Left ventricle myocardium inferior (tissue), 1 donor: Measurements from ENCODE around the gene PPP2R3B. TPM values are rescaled to one million over a fixed set of nuclear protein-coding genes. Genes with fewer than 3 reads are reported as not detected.

Source experiments
- DNase-seq: peaks from one replicate; pipeline ENCODE4 v3.0.0-alpha.2; 2020
- H3K27ac ChIP-seq: fragments of 200-600 bp; replicated peaks from 2 replicates; pipeline ENCODE4 v1.8.0; 2021
- H3K27me3 ChIP-seq: fragments of 200-600 bp; 2 replicates; pipeline ENCODE4 v1.8.0; 2021; ENCODE audit warnings: low read depth
- H3K36me3 ChIP-seq: fragments of 200-600 bp; 2 replicates; pipeline ENCODE4 v1.8.0; 2021
- H3K4me1 ChIP-seq: fragments of 200-600 bp; 2 replicates; pipeline ENCODE4 v1.8.0; 2021
- H3K4me3 ChIP-seq: fragments of 200-600 bp; 2 replicates; pipeline ENCODE4 v1.8.0; 2021; ENCODE audit warnings: mild to moderate bottlenecking, moderate library complexity
- H3K9me3 ChIP-seq: fragments of 200-600 bp; replicated peaks from 2 replicates; pipeline ENCODE4 v1.8.0; 2021
- CTCF ChIP-seq: fragments of 200-600 bp; IDR thresholded peaks from 2 replicates; pipeline ENCODE4 v1.8.0; 2021; ENCODE audit warnings: antibody characterized with exemption, mild to moderate bottlenecking, borderline replicate concordance
- intact Hi-C: fragments of 100-400 bp; cut with micrococcal nuclease; formaldehyde crosslinking; loops from one replicate; pipeline ENCODE4 v1.11.0; 2022
- total RNA-seq: library from RNA; stranded (reverse); fragmentation: NEBNext Ultra II Directional; extraction: Animal tissue kit (Norgen Biotek cat#: 25700); gene quantifications from one replicate; pipeline ENCODE4 v1.2.1, GENCODE V29; 2021
- donor health status: DM: no; HTN: yes; CAD: no; lungs with severe emphysema.

PPP2R3B gene
- total RNA-seq, 1 donor from 2014 or later, result 170 TPM

- Histone ChIP-seq H3K9me3 (no peaks in the 10 kb centered on the region), H3K27me3 (peaks cover 12% of the 10 kb centered on the region), H3K4me3 (no peak overlapping the region), H3K27ac (no peak overlapping the region), H3K4me1 (peaks cover 12% of the 10 kb centered on the region), H3K36me3 (peaks cover 56% of the 10 kb centered on the region)
- no peak for DNase-seq
- intact Hi-C loops, result no loop called here
- TF ChIP-seq CTCF, result no peak
Observed at GRCh38 chrX:335758-336155, 51.0 kb downstream of the PPP2R3B start.

- Histone ChIP-seq H3K27ac (no peak overlapping the region), H3K27me3 (peaks cover 18% of the 10 kb centered on the region), H3K4me1 (peaks cover 16% of the 10 kb centered on the region), H3K9me3 (no peaks in the 10 kb centered on the region), H3K36me3 (peaks cover 56% of the 10 kb centered on the region), H3K4me3 (no peak overlapping the region)
- peak; percentile 10 for DNase-seq
- TF ChIP-seq CTCF, result no peak
- intact Hi-C loops, result no loop called here
Observed at GRCh38 chrX:334971-335757, 51.5 kb downstream of the PPP2R3B start.

GRCh38 chrX:334331-334891, 52.3 kb downstream of the PPP2R3B start:
- H3K27ac ChIP-seq, result no peak overlapping the region
- peaks cover 19% of the 10 kb centered on the region for H3K27me3 ChIP-seq
- TF ChIP-seq CTCF, result no peak
- no peak overlapping the region for H3K4me3 ChIP-seq
- H3K4me1 ChIP-seq, result peaks cover 16% of the 10 kb centered on the region
- H3K9me3 ChIP-seq, result no peaks in the 10 kb centered on the region
- peak; percentile 16 for DNase-seq
- intact Hi-C loops, result no loop called here
- peaks cover 56% of the 10 kb centered on the region for H3K36me3 ChIP-seq

GRCh38 chrX:333611-334311, 52.9 kb downstream of the PPP2R3B start:
- Histone ChIP-seq H3K4me1 (peaks cover 16% of the 10 kb centered on the region), H3K9me3 (no peaks in the 10 kb centered on the region), H3K36me3 (peaks cover 54% of the 10 kb centered on the region), H3K27me3 (peaks cover 19% of the 10 kb centered on the region), H3K4me3 (no peak overlapping the region), H3K27ac (no peak overlapping the region)
- peak; percentile 11 for DNase-seq
- intact Hi-C loops, result no loop called here
- no peak for TF ChIP-seq CTCF

GRCh38 chrX:332916-333610, 53.6 kb downstream of the PPP2R3B start:
- intact Hi-C loops, result no loop called here
- Histone ChIP-seq H3K27ac (no peak overlapping the region), H3K4me1 (peaks cover 16% of the 10 kb centered on the region), H3K36me3 (peaks cover 48% of the 10 kb centered on the region), H3K9me3 (no peaks in the 10 kb centered on the region), H3K4me3 (no peak overlapping the region), H3K27me3 (peaks cover 19% of the 10 kb centered on the region)
- peak; percentile 10 for DNase-seq
- no peak for TF ChIP-seq CTCF
